CD4-positive, alpha-beta memory T cell (primary cell): ENCODE data around the gene CFAP410. TPM values are rescaled to one million over a fixed set of nuclear protein-coding genes. Genes with fewer than 3 reads are reported as not detected.
A peak's percentile ranks its signal among the peaks of the same experiment; 100 is the strongest.

Experiments
- CTCF ChIA-PET: fragments of 350-600 bp; sonication (Branson Sonifier 250); formaldehyde crosslinking; loops from one replicate; lab custom pipeline; 2021; ENCODE audit warnings: inconsistent platforms; ENCODE audit not compliant: partially characterized antibody; lab: Charles Lee
- POLR2A ChIA-PET: fragments of 350-600 bp; sonication (Branson Sonifier 250); formaldehyde crosslinking; loops from one replicate; lab custom pipeline; 2021; ENCODE audit not compliant: partially characterized antibody; lab: Charles Lee
- DNase-seq, 5 donors: peaks; one replicate each; pipeline versions ENCODE4 v3.0.0 to v3.0.0-alpha.2; 2020 to 2022; ENCODE audit warnings: mixed read lengths in 1 of 5
- H3K27ac ChIP-seq: one replicate; pipeline ENCODE4 v1.7.0; 2013; ENCODE audit warnings: low read depth, low read length
- H3K27me3 ChIP-seq: 2 replicates; pipeline ENCODE4 v1.7.0; 2013; ENCODE audit warnings: mild to moderate bottlenecking, low read length, moderate library complexity; ENCODE audit not compliant: insufficient read depth
- H3K36me3 ChIP-seq: 2 replicates; pipeline ENCODE4 v1.7.0; 2013; ENCODE audit warnings: mild to moderate bottlenecking, low read length, moderate library complexity; ENCODE audit not compliant: insufficient read depth
- H3K4me1 ChIP-seq: 2 replicates; pipeline ENCODE4 v1.7.0; 2013; ENCODE audit warnings: mild to moderate bottlenecking, low read length, moderate library complexity; ENCODE audit not compliant: insufficient read depth
- H3K4me3 ChIP-seq, 2 donors: one replicate each; pipeline ENCODE4 v1.7.0; 2013; ENCODE audit warnings: low read length in 2 of 2, mild to moderate bottlenecking in 1 of 2
- H3K9me3 ChIP-seq, 2 donors: one replicate each; pipeline ENCODE4 v1.7.0; 2013; ENCODE audit warnings: low read length in 2 of 2, control low read depth in 1 of 2; ENCODE audit not compliant: control insufficient read depth in 1 of 2
- H3K27ac Mint-ChIP-seq, 7 donors: one replicate each; pipeline ENCODE4 v1.8.0; 2020 to 2021; ENCODE audit warnings: mixed read lengths in 7 of 7, mild to moderate bottlenecking in 6 of 7, inconsistent platforms in 3 of 7, moderate library complexity in 3 of 7
- H3K27me3 Mint-ChIP-seq, 2 donors: one replicate each; pipeline ENCODE4 v1.8.0; 2020 to 2021; ENCODE audit warnings: mixed read lengths in 2 of 2
- H3K36me3 Mint-ChIP-seq, 2 donors: one replicate each; pipeline ENCODE4 v1.8.0; 2020 to 2021; ENCODE audit warnings: mixed read lengths in 2 of 2, inconsistent platforms in 1 of 2, mild to moderate bottlenecking in 1 of 2
- H3K4me1 Mint-ChIP-seq, 4 donors: one replicate each; pipeline ENCODE4 v1.8.0; 2020 to 2021; ENCODE audit warnings: mixed read lengths in 4 of 4, mild to moderate bottlenecking in 1 of 4
- H3K4me3 Mint-ChIP-seq, 8 donors: one replicate each; pipeline ENCODE4 v1.8.0; 2020 to 2021; ENCODE audit warnings: mixed read lengths in 8 of 8, mild to moderate bottlenecking in 7 of 8, moderate library complexity in 6 of 8, inconsistent platforms in 3 of 8
- H3K9me3 Mint-ChIP-seq, 8 donors: one replicate each; pipeline ENCODE4 v1.8.0; 2020 to 2021; ENCODE audit warnings: mixed read lengths in 8 of 8, mild to moderate bottlenecking in 5 of 8, inconsistent platforms in 3 of 8, moderate library complexity in 1 of 8
- intact Hi-C: fragments of 100-400 bp; cut with micrococcal nuclease; formaldehyde crosslinking; loops from one replicate; pipeline ENCODE4 v1.15.1; 2023
- polyA plus RNA-seq, 2 donors: library from polyadenylated mRNA; unstranded; fragments of 300-500 nt; fragmentation: Illumina TruSeq; gene quantifications; one replicate each; pipeline ENCODE4 v1.2.3, GENCODE V29; 2021
- total RNA-seq, 2 experiments: library from RNA; stranded (reverse); gene quantifications; one replicate each; pipeline ENCODE4 v1.2.3, GENCODE V29; 2021

CFAP410 gene
- total and polyA plus RNA-seq, 4 experiments from 2014 or later: 20.1 to 55.2 (median 42.0) TPM

DNA sequence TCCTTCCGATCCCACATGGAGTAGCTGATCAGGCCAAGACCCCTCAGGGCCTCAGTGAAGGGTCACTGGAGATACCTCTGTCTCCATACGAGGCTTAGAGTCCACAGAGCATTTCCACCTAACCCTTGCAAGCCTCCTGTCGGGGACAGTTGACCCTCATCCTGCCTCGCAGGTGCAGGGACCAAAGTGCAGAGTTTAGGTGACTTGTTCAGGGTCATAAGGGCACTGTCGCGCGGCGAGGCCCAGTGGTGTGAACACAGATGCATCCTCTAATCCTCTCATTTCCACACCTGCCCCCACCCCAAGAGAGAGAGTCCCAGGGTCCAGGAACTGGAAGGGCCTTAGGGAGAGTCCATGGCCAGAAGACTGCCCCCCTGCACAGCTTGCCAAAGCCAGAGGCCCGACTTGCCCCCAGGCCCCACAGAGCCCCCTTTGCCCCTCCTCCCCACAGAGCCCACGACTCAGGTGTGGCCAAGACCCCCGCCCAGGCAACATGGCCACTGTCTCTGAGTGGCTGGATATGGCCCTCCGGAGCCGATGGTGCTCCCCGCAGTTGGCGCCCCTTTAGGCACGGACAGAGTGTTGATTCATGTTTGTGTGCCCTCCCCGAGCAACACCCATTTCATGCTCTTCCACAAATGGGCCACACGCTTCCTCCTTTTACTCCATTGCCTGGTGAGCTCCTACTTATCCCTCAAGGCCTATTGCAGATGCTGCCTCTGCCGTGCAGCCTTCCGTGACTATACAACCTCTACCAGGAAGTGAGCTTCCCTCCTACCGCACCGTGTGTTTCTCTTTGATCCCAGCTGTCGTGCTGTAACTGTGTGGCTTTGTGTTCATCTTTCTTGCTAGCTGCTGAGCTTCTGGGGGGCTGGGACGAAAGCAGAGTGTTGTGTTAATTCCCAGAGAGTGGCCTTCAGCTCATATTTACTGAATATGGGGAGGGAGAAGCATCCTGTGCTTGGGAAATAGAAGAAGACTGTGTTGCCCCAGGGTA is 15.9 kb upstream of the CFAP410 start:
- no peak for DNase-seq
- Mint-ChIP-seq H3K27me3 (peaks cover 3 to 4% of the 10 kb centered on the region in 2 donors), H3K4me1 (peaks cover 23 to 56% (median 36%) of the 10 kb centered on the region in 4 donors), H3K9me3 (no peaks in the 10 kb centered on the region), H3K4me3 (peak overlapping the region in 7 of 8 donors; percentile 47 to 90 (median 75)), H3K27ac (peak overlapping the region in 5 of 7 donors; percentile 19 to 89 (median 62)), H3K36me3 (no peaks in the 10 kb centered on the region)
- Histone ChIP-seq H3K27ac (no peak overlapping the region), H3K4me1 (peaks cover 37% of the 10 kb centered on the region), H3K4me3 (no peak overlapping the region), H3K27me3 (no peaks in the 10 kb centered on the region), H3K9me3 (no peaks in the 10 kb centered on the region), H3K36me3 (no peaks in the 10 kb centered on the region)
- POLR2A ChIA-PET: no interaction called here
- CTCF ChIA-PET: no interaction called here
- intact Hi-C loops: no loop called here

DNA sequence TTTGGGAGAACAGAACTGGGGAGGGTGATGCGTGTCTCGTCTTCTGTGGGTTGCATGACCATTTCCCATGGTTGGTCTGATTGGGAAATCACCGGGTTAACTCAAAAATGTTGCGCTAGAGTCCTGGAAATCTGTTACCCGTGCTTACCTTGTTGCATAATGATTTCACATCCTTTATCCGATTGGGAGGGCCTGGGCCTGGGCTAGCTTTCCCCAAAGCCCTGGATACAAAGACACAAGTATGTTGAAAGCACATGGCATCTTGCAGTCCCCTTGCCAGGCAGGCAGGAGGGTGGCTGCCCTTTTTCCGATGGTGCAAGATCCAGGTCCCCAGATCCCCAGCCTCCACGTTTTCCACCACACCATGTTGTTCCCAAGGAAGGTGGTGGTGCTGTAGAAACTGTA is 14.8 kb upstream of the CFAP410 start:
- no peaks in the 10 kb centered on the region for H3K9me3 ChIP-seq
- no peak for DNase-seq
- H3K4me1 Mint-ChIP-seq: peaks cover 21 to 53% (median 35%) of the 10 kb centered on the region in 4 donors
- no peaks in the 10 kb centered on the region for H3K27me3 ChIP-seq
- intact Hi-C loops: no loop called here
- H3K4me3 Mint-ChIP-seq: peak overlapping the region; percentile 15 to 90 (median 79)
- ChIA-PET CTCF (interaction anchor here (1.3 kb wide), 1 partner anchor 440 kb away, joined by 3 read pairs; no protein-coding TSS in a partner anchor), POLR2A (interaction anchor here (1.1 to 1.6 kb wide), 3 partner anchors 12 to 16 kb away, joined by 3 to 6 read pairs (median 4); no protein-coding TSS in a partner anchor)
- peaks cover 37% of the 10 kb centered on the region for H3K4me1 ChIP-seq
- H3K27ac Mint-ChIP-seq: peak overlapping the region in 3 of 7 donors; percentile 22 to 70 (median 63)
- H3K36me3 ChIP-seq: no peaks in the 10 kb centered on the region
- H3K27me3 Mint-ChIP-seq: peaks cover 7% of the 10 kb centered on the region in 2 donors
- no peak overlapping the region for H3K27ac ChIP-seq
- no peak overlapping the region for H3K4me3 ChIP-seq
- no peaks in the 10 kb centered on the region for H3K9me3 Mint-ChIP-seq
- no peaks in the 10 kb centered on the region for H3K36me3 Mint-ChIP-seq

DNA sequence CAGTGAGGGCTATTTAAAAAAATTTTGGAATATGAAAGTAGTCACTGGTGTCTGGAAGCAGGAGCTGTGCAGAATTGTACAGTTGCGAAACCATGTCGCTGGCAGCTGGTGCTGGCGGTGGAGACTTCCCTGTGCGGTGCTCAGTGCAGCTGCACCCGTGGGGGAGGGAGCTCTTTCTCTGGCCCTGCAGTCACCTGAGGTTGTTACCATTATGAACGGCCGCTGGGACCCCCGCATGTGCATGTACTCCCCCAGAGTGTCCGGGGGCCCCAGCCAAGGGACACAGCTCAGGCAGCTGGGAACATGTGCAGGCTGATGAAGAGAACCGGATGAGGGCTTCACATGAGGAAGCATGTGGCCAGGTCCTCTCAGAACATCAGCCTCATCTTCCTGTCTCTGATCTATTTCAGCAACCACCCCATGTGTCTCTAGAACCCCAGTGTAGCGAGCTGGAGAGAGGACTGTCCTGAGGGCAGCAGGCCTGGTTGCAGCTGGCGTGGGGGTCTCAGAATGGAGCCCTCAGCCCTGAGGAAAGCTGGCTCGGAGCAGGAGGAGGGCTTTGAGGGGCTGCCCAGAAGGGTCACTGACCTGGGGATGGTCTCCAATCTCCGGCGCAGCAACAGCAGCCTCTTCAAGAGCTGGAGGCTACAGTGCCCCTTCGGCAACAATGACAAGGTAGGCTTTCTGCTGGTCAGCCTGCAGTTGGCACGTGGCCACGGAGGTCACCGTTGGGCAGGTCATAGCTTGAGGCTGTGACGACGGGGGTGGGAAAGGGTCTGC is 14.2 kb upstream of the CFAP410 start, which contains the start of gene TRPM2:
Gene TRPM2, plus strand, starts transcription at position 431 of the 780 bp plus-strand sequence. Its CDS starts 80 bp downstream, at position 511.
- CTCF ChIA-PET: interaction anchor here (1.3 kb wide), 1 partner anchor 441 kb away, joined by 3 read pairs; no protein-coding TSS in a partner anchor
- intact Hi-C loops: no loop called here
- POLR2A ChIA-PET: interaction anchor here (1.1 to 1.6 kb wide), 3 partner anchors 11 to 15 kb away, joined by 3 to 6 read pairs (median 4); no protein-coding TSS in a partner anchor
- Histone ChIP-seq H3K4me1 (peaks cover 37% of the 10 kb centered on the region), H3K27ac (no peak within 1 kb of the TSS), H3K36me3 (no peaks in the 10 kb centered on the region), H3K27me3 (no peaks in the 10 kb centered on the region), H3K4me3 (no peak within 1 kb of the TSS), H3K9me3 (no peaks in the 10 kb centered on the region)
- Mint-ChIP-seq H3K9me3 (no peaks in the 10 kb centered on the region), H3K27ac (peak within 1 kb of the TSS; percentile 2 to 81 (median 63)), H3K4me1 (peaks cover 21 to 49% (median 35%) of the 10 kb centered on the region in 4 donors), H3K27me3 (peaks cover 7 to 8% of the 10 kb centered on the region in 2 donors), H3K36me3 (no peaks in the 10 kb centered on the region), H3K4me3 (peak within 1 kb of the TSS; percentile 62 to 90 (median 81))
- DNase-seq: peak in 4 of 5 donors; percentile 24 to 44 (median 39)

DNA sequence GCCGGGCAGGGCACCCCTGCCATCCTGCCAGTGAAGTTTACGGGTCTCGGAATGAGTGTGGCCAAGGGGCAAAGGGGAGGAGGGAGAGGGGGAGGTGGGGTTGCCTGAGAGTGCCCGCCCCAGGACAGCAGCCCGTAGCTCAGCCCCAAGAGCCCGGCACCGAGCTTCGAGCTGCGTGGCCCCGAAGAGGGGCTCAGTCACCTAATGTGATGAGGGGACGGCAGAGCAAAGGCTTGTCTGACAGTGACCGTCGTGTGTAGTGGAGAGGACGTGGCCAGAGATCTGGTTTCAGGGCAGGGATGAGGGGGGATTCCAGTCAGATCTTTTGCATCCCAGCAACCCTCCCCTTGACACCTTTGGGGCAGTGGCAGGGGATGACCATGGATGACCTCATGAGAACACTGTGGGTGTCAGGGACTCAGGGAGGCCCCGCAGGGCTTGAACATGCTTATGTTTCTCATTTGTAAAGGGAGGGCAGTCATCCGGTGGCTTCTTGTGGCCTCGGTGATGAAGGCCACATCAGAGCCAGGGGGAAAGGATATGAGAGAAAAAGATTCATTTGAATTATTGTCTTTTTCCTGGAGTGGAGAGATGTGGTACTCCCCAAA is 13.2 kb upstream of the CFAP410 start:
- peak overlapping the region in 1 of 7 donors; percentile 44 for H3K27ac Mint-ChIP-seq
- Histone ChIP-seq H3K36me3 (no peaks in the 10 kb centered on the region), H3K27ac (no peak overlapping the region), H3K9me3 (no peaks in the 10 kb centered on the region), H3K27me3 (no peaks in the 10 kb centered on the region), H3K4me1 (peaks cover 37% of the 10 kb centered on the region), H3K4me3 (no peak overlapping the region)
- no peaks in the 10 kb centered on the region for H3K36me3 Mint-ChIP-seq
- H3K4me3 Mint-ChIP-seq: peak overlapping the region in 4 of 8 donors; percentile 30 to 85 (median 82)
- ChIA-PET CTCF (no interaction called here), POLR2A (interaction anchor here (1.5 to 1.6 kb wide), 2 partner anchors 13 to 14 kb away, joined by 4 to 6 read pairs; no protein-coding TSS in a partner anchor)
- peaks cover 21 to 48% (median 36%) of the 10 kb centered on the region in 4 donors for H3K4me1 Mint-ChIP-seq
- no peaks in the 10 kb centered on the region for H3K9me3 Mint-ChIP-seq
- DNase-seq: no peak
- peaks cover 7 to 8% of the 10 kb centered on the region in 2 donors for H3K27me3 Mint-ChIP-seq
- intact Hi-C loops: no loop called here

DNA sequence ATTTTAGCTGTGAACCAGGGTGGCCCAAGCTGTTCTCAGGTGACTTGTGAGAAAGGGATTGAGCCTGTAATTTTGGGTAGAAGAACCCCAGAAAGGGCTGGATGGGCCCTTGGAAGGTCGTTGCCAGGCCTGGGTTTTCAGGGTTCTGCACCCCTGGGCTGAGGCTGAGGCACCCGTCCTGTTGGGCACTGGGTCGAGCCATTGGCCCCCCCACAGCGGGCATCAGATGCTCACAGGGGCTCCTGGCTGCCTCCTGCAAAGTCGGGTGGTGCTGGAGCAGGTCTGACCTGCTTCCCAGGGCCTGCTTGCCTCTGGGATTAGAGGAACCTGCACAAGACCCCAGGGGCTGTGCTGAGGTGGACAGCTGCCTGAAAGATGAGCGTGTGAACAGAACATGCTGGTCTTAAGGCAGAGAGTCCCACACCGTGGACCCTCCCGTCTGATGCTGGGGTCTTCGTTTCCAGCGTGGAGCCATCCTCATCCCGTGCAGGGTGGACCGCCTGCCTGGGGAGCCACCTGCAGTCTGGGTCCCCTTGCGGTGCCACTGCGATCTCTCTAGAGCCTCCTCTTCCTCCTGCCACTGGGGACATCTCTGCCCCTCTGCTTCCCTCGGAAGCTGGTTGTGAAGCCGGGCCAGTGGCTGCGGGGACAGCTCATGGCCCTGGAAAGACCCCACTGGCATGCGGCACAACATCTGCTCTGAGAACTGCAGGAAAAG is 12.5 kb upstream of the CFAP410 start:
- Histone ChIP-seq H3K4me3 (no peak overlapping the region), H3K9me3 (no peaks in the 10 kb centered on the region), H3K4me1 (peaks cover 37% of the 10 kb centered on the region), H3K36me3 (no peaks in the 10 kb centered on the region), H3K27me3 (no peaks in the 10 kb centered on the region), H3K27ac (no peak overlapping the region)
- intact Hi-C loops: no loop called here
- Mint-ChIP-seq H3K9me3 (no peaks in the 10 kb centered on the region), H3K4me3 (peak overlapping the region in 1 of 8 donors; percentile 13), H3K36me3 (no peaks in the 10 kb centered on the region), H3K27me3 (peaks cover 7 to 8% of the 10 kb centered on the region in 2 donors), H3K27ac (peak overlapping the region in 1 of 7 donors; percentile 44), H3K4me1 (peaks cover 21 to 48% (median 35%) of the 10 kb centered on the region in 4 donors)
- no peak for DNase-seq
- POLR2A ChIA-PET: no interaction called here
- CTCF ChIA-PET: no interaction called here

DNA sequence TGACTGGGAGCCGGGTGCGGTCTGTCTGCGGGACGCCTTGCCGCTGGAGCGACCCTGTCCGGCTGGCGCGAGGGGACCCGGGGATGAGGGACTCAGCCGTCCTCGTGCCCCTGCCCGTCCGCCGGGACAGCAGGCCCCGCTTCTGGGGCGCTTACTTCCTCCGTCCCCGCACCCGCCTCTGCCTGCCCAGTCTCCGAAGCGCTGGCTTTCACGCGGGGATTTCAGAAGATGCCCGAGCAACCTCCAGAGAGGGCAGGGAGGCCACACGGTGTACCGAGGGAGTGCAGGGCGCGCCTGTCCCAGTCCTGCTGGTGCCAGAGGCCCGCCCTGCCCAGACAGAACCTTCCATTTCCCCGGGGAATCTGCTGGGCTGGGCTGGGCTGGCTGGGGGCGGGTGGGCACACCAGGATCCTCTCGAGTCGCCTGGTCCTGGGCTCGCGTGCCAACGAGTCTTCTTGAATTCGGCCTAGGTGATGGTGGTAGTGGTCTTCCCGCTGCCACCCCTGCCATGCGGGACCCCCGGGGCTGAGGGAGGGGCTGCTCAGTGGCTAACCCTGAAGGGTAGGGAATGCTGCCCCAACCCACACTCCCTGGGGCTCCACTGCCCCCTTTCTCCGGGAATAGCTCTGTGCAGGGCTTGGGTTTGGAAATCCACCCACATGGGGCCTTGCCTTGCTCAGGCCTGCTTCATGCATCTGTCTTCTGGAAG is 11.7 kb upstream of the CFAP410 start:
- Histone ChIP-seq H3K9me3 (no peaks in the 10 kb centered on the region), H3K4me1 (peaks cover 37% of the 10 kb centered on the region), H3K4me3 (no peak overlapping the region), H3K27ac (no peak overlapping the region), H3K36me3 (no peaks in the 10 kb centered on the region), H3K27me3 (no peaks in the 10 kb centered on the region)
- Mint-ChIP-seq H3K9me3 (no peaks in the 10 kb centered on the region), H3K36me3 (no peaks in the 10 kb centered on the region), H3K27ac (no peak overlapping the region), H3K4me1 (peaks cover 21 to 41% (median 31%) of the 10 kb centered on the region in 4 donors), H3K4me3 (peak overlapping the region in 1 of 8 donors; percentile 13), H3K27me3 (peaks cover 7 to 8% of the 10 kb centered on the region in 2 donors)
- ChIA-PET CTCF (no interaction called here), POLR2A (no interaction called here)
- no peak for DNase-seq
- intact Hi-C loops: no loop called here
